Measurements from ENCODE around the gene SCRN2.

DNA sequence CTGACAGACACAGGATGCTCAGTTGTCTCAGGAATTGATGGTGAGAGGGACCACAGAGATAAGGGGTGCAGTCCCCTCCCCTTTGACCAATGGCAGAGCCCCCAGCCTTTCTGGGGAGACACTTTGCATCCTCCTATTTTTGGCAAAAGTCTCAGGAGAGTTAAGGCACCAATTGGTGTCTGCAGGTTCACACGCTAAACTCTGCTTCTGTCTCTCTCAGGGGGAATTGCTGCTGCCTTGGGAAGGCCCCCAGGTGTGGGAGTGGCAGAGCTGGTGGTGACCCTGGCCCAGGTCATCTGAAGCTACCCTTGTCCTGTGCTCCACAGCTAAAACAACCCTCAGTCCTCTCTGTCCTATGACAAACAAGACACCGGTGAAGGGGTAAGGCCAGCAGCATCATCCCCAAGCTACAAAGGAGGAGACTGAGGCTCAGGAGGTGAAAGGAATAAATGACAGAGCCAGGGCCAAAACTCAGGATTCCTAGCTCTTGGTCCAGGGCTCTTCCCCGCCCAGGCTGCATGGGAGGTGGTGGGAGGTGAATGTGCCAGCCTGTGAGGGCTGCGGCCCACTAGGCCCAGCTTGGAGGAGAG is 39.8 kb downstream of the SCRN2 start:
- no peak for TF ChIP-seq POLR2A (IDR thresholded peaks at IDR 0.05)
- TF ChIP-seq, protein P1, sequence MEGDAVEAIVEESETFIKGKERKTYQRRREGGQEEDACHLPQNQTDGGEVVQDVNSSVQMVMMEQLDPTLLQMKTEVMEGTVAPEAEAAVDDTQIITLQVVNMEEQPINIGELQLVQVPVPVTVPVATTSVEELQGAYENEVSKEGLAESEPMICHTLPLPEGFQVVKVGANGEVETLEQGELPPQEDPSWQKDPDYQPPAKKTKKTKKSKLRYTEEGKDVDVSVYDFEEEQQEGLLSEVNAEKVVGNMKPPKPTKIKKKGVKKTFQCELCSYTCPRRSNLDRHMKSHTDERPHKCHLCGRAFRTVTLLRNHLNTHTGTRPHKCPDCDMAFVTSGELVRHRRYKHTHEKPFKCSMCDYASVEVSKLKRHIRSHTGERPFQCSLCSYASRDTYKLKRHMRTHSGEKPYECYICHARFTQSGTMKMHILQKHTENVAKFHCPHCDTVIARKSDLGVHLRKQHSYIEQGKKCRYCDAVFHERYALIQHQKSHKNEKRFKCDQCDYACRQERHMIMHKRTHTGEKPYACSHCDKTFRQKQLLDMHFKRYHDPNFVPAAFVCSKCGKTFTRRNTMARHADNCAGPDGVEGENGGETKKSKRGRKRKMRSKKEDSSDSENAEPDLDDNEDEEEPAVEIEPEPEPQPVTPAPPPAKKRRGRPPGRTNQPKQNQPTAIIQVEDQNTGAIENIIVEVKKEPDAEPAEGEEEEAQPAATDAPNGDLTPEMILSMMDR (IDR thresholded peaks at IDR 0.05), result no peak
